ENCODE data around the gene SPRR5. TPM values are rescaled to one million over a fixed set of nuclear protein-coding genes. Genes with fewer than 3 reads are reported as not detected.

Gene SPRR5
- total RNA-seq, 1 donor from 2014 or later = not detected

DNA sequence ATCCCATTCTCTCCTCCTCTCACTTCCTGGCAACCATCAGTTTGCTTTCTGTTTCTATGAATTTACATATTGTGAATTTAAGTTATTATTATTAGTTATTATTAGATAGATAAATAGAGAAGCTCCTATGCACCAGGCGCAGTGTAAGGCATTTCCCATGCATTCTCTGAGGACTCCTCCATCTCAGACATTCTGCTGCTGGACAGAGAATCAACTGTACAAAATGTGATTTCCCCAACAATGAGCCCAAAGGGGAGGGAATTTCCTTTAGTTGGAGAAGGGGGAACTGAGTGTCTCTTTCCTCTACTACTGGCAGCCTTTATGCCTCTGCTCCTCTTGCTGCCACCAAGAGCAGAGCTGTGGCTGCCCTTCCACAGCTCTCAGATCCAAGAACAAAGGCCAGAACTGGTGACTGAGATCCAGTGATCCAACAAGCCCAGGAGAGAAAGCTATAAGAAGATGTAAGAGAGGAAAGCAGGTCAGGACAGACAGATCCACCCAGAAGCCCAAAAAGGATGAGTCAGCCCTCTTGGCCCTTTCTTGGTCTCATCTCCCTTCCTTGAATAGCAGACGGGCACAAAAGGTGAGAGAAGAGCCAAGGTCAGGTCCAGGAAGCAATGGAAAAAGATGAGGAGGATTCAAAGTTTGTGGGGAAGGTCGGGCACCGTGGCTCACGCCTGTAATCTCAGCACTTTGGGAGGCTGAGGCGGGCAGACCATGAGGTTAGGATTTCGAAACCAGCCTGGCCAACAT is 42.1 kb upstream of the SPRR5 start:
- no peaks in the 10 kb centered on the region for H3K4me1 Mint-ChIP-seq
- no peak overlapping the region for H3K4me3 Mint-ChIP-seq
- no peak for DNase-seq (ENCODE audit: low spot score in 2 of 2, unreplicated experiment in 2 of 2)
- H3K27ac Mint-ChIP-seq = no peak overlapping the region
- H3K27me3 Mint-ChIP-seq (ENCODE audit: low read depth) = no peaks in the 10 kb centered on the region
- H3K9me3 Mint-ChIP-seq = peaks cover 52% of the 10 kb centered on the region
- H3K36me3 Mint-ChIP-seq = no peaks in the 10 kb centered on the region
- TF ChIP-seq, protein P1, sequence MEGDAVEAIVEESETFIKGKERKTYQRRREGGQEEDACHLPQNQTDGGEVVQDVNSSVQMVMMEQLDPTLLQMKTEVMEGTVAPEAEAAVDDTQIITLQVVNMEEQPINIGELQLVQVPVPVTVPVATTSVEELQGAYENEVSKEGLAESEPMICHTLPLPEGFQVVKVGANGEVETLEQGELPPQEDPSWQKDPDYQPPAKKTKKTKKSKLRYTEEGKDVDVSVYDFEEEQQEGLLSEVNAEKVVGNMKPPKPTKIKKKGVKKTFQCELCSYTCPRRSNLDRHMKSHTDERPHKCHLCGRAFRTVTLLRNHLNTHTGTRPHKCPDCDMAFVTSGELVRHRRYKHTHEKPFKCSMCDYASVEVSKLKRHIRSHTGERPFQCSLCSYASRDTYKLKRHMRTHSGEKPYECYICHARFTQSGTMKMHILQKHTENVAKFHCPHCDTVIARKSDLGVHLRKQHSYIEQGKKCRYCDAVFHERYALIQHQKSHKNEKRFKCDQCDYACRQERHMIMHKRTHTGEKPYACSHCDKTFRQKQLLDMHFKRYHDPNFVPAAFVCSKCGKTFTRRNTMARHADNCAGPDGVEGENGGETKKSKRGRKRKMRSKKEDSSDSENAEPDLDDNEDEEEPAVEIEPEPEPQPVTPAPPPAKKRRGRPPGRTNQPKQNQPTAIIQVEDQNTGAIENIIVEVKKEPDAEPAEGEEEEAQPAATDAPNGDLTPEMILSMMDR (IDR thresholded peaks at IDR 0.05; ENCODE audit: unreplicated experiment) = no peak

DNA sequence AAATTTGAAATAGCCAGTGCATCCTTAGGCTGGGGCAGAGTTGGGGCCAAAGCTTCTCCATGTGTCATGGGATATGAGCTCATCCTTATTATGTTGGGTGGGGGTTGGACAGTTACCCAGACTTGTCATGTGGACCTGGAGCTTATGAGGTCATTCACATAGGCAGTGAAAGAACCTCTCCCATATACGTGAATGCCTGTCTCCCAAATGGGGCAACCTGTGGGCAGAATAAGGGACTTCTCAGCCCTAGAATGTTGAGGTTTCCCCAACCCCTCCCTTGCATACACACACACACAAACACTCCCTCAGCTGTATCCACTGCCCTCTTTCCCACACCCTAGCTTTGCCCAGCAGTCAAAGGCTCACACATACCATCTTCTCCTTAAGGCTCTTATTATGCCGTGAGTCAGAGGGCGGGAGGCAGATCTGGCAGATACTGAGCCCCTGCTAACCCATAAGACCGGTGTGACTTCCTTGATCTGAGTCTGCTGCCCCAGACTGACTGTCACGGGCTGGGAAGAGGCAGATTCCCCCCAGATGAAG is 40.9 kb upstream of the SPRR5 start:
- DNase-seq (ENCODE audit: low spot score in 2 of 2, unreplicated experiment in 2 of 2) = no peak
- Mint-ChIP-seq H3K9me3 (peaks cover 45% of the 10 kb centered on the region), H3K4me3 (no peak overlapping the region), H3K36me3 (no peaks in the 10 kb centered on the region), H3K4me1 (no peaks in the 10 kb centered on the region), H3K27ac (no peak overlapping the region), H3K27me3 (ENCODE audit: low read depth) (no peaks in the 10 kb centered on the region)
- TF ChIP-seq, protein P1 (IDR thresholded peaks at IDR 0.05; ENCODE audit: unreplicated experiment) = no peak

DNA sequence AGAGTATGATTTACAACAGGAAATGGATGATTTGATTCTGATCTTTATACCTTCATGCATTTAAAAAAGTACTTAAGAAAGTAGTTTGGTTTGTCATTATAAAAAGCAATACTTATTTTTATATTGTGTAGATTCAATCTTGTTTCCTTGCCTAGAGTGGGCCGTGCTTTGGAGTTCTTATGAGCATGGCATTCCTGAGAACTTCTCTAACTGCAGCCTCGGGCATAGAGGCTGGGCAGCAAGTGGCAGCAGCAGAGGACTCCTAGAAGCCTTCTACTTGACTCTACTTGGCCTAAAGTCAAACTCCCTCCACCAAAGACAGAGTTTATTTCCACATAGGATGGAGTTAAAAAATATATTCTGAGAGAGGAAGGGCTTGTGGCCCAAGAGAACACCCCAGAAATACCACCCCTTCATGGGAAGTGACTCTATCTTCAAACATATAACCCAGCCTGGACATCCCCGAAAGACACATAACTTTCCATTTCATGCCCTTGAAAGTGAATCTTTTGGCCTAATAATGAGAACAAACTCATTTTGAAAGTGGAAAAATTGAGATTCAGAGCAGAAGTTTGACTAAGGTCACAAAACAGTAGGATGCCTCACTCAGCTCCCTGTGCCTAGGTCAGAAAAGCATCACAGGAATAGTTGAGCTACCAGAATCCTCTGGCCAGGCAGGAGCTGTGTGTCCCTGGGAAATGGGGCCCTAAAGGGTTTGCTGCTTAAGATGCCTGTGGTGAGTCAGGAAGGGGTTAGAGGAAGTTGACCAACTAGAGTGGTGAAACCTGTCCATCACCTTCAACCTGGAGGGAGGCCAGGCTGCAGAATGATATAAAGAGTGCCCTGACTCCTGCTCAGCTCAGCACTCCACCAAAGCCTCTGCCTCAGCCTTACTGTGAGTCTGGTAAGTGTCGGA is 39.1 kb upstream of the SPRR5 start, which contains the start of gene IVL:
Gene IVL, plus strand, starts transcription at position 861 of the 916 bp plus-strand sequence. CDS start 1,252 bp downstream, outside the sequence.
- DNase-seq (ENCODE audit: low spot score in 2 of 2, unreplicated experiment in 2 of 2) = no peak
- TF ChIP-seq, protein P1 (IDR thresholded peaks at IDR 0.05; ENCODE audit: unreplicated experiment) = no peak
- H3K27me3 Mint-ChIP-seq (ENCODE audit: low read depth) = no peaks in the 10 kb centered on the region
- H3K27ac Mint-ChIP-seq = no peak within 1 kb of the TSS
- H3K4me3 Mint-ChIP-seq = no peak within 1 kb of the TSS
- peaks cover 51% of the 10 kb centered on the region for H3K9me3 Mint-ChIP-seq
- H3K4me1 Mint-ChIP-seq = no peaks in the 10 kb centered on the region
- H3K36me3 Mint-ChIP-seq = no peaks in the 10 kb centered on the region

DNA sequence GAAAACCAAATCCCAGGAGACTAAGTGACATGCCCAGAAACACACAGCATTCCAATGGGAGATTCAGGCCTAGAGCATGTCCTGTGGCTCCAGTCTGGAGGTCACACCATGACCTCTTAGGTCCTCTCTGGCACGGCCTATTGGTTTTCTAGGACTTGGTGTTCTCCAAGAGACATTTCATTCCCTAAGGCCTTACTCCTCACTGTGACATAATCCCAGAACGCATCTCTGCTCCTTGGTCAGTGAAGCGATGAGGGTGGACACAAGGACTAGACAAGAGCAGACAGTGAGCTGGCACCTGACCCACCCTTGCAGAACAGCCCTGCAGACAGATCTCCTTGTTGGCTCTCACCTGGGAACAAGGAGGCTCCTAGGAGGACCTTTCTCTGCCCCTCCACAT is 37.8 kb upstream of the SPRR5 start:
- no peaks in the 10 kb centered on the region for H3K4me1 Mint-ChIP-seq
- no peaks in the 10 kb centered on the region for H3K36me3 Mint-ChIP-seq
- no peak overlapping the region for H3K27ac Mint-ChIP-seq
- peaks cover 48% of the 10 kb centered on the region for H3K9me3 Mint-ChIP-seq
- DNase-seq (ENCODE audit: low spot score in 2 of 2, unreplicated experiment in 2 of 2) = no peak
- no peaks in the 10 kb centered on the region for H3K27me3 Mint-ChIP-seq (ENCODE audit: low read depth)
- H3K4me3 Mint-ChIP-seq = no peak overlapping the region
- TF ChIP-seq, protein P1 (IDR thresholded peaks at IDR 0.05; ENCODE audit: unreplicated experiment) = no peak

DNA sequence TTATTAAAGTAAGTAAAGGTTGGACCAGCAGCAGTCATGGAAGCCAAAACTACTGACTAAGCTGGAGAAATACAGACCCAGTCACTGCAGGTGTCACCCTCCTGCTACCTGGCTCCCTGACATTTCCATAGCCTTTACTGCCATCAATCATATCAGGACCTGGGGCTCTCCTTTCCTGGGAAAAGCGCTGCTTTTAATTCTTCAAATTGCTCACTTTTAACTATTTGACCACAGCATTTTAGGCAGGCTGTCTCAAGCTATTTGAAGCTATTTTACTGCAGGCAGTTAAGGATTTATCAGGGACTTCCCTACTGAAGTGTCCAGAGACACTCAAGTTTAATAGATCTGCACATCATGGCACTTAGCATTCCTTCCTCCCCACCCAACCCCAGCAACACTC is 34.5 kb upstream of the SPRR5 start:
- Mint-ChIP-seq H3K4me1 (no peaks in the 10 kb centered on the region), H3K36me3 (no peaks in the 10 kb centered on the region), H3K9me3 (peaks cover 49% of the 10 kb centered on the region), H3K27me3 (ENCODE audit: low read depth) (no peaks in the 10 kb centered on the region), H3K27ac (no peak overlapping the region), H3K4me3 (no peak overlapping the region)
- DNase-seq (ENCODE audit: low spot score in 2 of 2, unreplicated experiment in 2 of 2) = no peak
- TF ChIP-seq, protein P1 (IDR thresholded peaks at IDR 0.05; ENCODE audit: unreplicated experiment) = no peak
